GM23338 (cell line): ENCODE data around the gene RELL2. TPM values are rescaled to one million over a fixed set of nuclear protein-coding genes. Genes with fewer than 3 reads are reported as not detected.

Experiments used
- ATAC-seq: fragments of 200-7000 bp; cut with Tn5 transposase; 3 replicates; pipeline ENCODE4 v1.9.1; 2020
- DNase-seq: peaks from one replicate; pipeline ENCODE4 v3.0.0-alpha.2; 2015; ENCODE audit warnings: low spot score
- H2AFZ ChIP-seq: fragments of 200-600 bp; sonication (generic); 2 replicates; pipeline ENCODE4 v1.8.0; 2016; ENCODE audit warnings: antibody characterized with exemption, mild to moderate bottlenecking, moderate library complexity
- H3F3A ChIP-seq: fragments of 200-600 bp; sonication (generic); replicated peaks from 2 replicates; pipeline ENCODE4 v1.8.0; 2017; ENCODE audit warnings: antibody characterized with exemption, mixed run types, low read depth
- H3K27ac ChIP-seq: fragments of 200-600 bp; sonication (generic); 2 replicates; pipeline ENCODE4 v1.6.1; 2016; ENCODE audit warnings: low read depth
- H3K27me3 ChIP-seq: fragments of 200-600 bp; sonication (generic); 2 replicates; pipeline ENCODE4 v1.8.0; 2016; ENCODE audit warnings: mild to moderate bottlenecking, mixed run types, moderate library complexity; ENCODE audit not compliant: insufficient read depth
- H3K36me3 ChIP-seq: fragments of 200-600 bp; sonication (generic); 2 replicates; pipeline ENCODE4 v1.8.0; 2016; ENCODE audit warnings: mild to moderate bottlenecking; ENCODE audit not compliant: insufficient read depth
- H3K4me1 ChIP-seq: fragments of 200-600 bp; sonication (generic); 2 replicates; pipeline ENCODE4 v1.8.0; 2016; ENCODE audit warnings: mild to moderate bottlenecking, moderate library complexity; ENCODE audit not compliant: insufficient read depth
- H3K4me2 ChIP-seq: fragments of 200-600 bp; sonication (generic); 2 replicates; pipeline ENCODE4 v1.7.1; 2017; ENCODE audit warnings: mixed run types
- H3K4me3 ChIP-seq: fragments of 200-600 bp; sonication (generic); 2 replicates; pipeline ENCODE4 v1.6.1; 2016; ENCODE audit warnings: mixed run types
- H3K79me2 ChIP-seq: fragments of 200-600 bp; sonication (generic); replicated peaks from 2 replicates; pipeline ENCODE4 v1.8.0; 2017; ENCODE audit warnings: mild to moderate bottlenecking; ENCODE audit not compliant: insufficient read depth
- H3K9me2 ChIP-seq: fragments of 200-600 bp; sonication (generic); 2 replicates; pipeline ENCODE4 v1.8.0; 2017; ENCODE audit not compliant: insufficient read depth
- H4K20me1 ChIP-seq: fragments of 200-600 bp; sonication (generic); replicated peaks from 2 replicates; pipeline ENCODE4 v1.8.0; 2017; ENCODE audit warnings: mild to moderate bottlenecking; ENCODE audit not compliant: insufficient read depth
- H3K27ac Mint-ChIP-seq: 2 replicates; pipeline ENCODE4 v1.8.0; 2020; ENCODE audit warnings: inconsistent platforms, mild to moderate bottlenecking, moderate library complexity, mixed read lengths
- H3K27me3 Mint-ChIP-seq: 3 replicates; pipeline ENCODE4 v1.8.0; 2022; ENCODE audit warnings: low read depth, mild to moderate bottlenecking, moderate library complexity, mixed read lengths, inconsistent platforms; ENCODE audit not compliant: insufficient read depth, poor library complexity
- H3K36me3 Mint-ChIP-seq: 3 replicates; pipeline ENCODE4 v1.8.0; 2021; ENCODE audit warnings: low read depth, mild to moderate bottlenecking, inconsistent platforms, moderate library complexity, mixed read lengths
- H3K4me1 Mint-ChIP-seq: 3 replicates; pipeline ENCODE4 v1.8.0; 2020; ENCODE audit warnings: mild to moderate bottlenecking, inconsistent platforms, mixed read lengths
- H3K4me3 Mint-ChIP-seq: 3 replicates; pipeline ENCODE4 v1.8.0; 2021; ENCODE audit warnings: moderate library complexity, mild to moderate bottlenecking, inconsistent platforms, mixed read lengths
- H3K9me3 Mint-ChIP-seq: 3 replicates; pipeline ENCODE4 v1.8.0; 2020; ENCODE audit warnings: moderate library complexity, mild to moderate bottlenecking, inconsistent platforms, mixed read lengths
- EZH2 ChIP-seq: fragments of 200-600 bp; sonication (generic); IDR thresholded peaks from one replicate; pipeline ENCODE4 v1.8.0; 2017; ENCODE audit warnings: antibody characterized with exemption, mild to moderate bottlenecking, low read depth; ENCODE audit not compliant: unreplicated experiment
- JUNB ChIP-seq: IDR thresholded peaks from one replicate; pipeline ENCODE4 v1.6.1; 2016; ENCODE audit warnings: antibody characterized with exemption; ENCODE audit not compliant: unreplicated experiment
- NANOG ChIP-seq: IDR thresholded peaks from 2 replicates; pipeline ENCODE4 v1.6.1; 2016; ENCODE audit warnings: antibody characterized with exemption, borderline replicate concordance
- POLR2AphosphoS5 ChIP-seq: IDR thresholded peaks from 2 replicates; pipeline ENCODE4 v1.6.1; 2016; ENCODE audit warnings: antibody characterized with exemption, low read depth
- polyA plus RNA-seq: library from polyadenylated mRNA; unstranded; fragments of >200 nt; fragmentation: Nextera tagmentation; extraction: Ambion mirVana; gene quantifications from 2 replicates; pipeline ENCODE4 v1.2.1, GENCODE V29; 2016
- total RNA-seq: library from RNA; depleted of rRNA; stranded (reverse); fragments of >200 nt; shearing (Covaris generic); gene quantifications from 2 replicates; pipeline ENCODE4 v1.2.3, GENCODE V29; 2014
- TF ChIP-seq, protein P1 (sequence below): fragments of 250-450 bp; sonication (Bioruptor Pico); IDR thresholded peaks from 2 replicates; pipeline ENCODE4 v1.5.0; 2020; ENCODE audit warnings: mild to moderate bottlenecking, moderate library complexity
- TF ChIP-seq, protein P2 (sequence below), 2 experiments: fragments of 200-600 bp in 1 of 2; sonication (generic) in 1 of 2; conservative IDR thresholded peaks; 2 replicates each; pipeline versions ENCODE4 v1.5.1 to v1.6.1; 2016 to 2017; ENCODE audit warnings: antibody characterized with exemption in 2 of 2, low read depth in 2 of 2, mild to moderate bottlenecking in 2 of 2, moderate library complexity in 1 of 2

The RELL2 gene
- total and polyA plus RNA-seq, 2 experiments from 2014 or later: 20.4 to 30.6 TPM

DNA sequence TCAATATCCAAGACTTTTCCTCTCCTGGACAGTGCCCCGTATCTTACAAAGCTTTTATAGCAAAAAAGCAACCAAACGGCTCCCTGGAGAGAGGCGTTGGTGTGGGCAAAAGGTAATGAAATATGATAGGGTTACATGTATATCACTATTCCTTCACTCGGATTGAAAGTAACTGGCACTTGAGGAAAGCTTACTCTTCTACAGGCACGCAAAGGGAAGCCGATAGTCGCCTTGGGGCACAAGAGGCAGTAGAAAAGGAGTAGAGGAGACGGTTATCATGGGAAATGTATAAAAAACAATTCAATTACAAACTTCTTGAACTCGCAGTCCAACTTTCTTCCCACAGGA is 19.1 kb upstream of the RELL2 start (continued):
- TF ChIP-seq, protein P1, sequence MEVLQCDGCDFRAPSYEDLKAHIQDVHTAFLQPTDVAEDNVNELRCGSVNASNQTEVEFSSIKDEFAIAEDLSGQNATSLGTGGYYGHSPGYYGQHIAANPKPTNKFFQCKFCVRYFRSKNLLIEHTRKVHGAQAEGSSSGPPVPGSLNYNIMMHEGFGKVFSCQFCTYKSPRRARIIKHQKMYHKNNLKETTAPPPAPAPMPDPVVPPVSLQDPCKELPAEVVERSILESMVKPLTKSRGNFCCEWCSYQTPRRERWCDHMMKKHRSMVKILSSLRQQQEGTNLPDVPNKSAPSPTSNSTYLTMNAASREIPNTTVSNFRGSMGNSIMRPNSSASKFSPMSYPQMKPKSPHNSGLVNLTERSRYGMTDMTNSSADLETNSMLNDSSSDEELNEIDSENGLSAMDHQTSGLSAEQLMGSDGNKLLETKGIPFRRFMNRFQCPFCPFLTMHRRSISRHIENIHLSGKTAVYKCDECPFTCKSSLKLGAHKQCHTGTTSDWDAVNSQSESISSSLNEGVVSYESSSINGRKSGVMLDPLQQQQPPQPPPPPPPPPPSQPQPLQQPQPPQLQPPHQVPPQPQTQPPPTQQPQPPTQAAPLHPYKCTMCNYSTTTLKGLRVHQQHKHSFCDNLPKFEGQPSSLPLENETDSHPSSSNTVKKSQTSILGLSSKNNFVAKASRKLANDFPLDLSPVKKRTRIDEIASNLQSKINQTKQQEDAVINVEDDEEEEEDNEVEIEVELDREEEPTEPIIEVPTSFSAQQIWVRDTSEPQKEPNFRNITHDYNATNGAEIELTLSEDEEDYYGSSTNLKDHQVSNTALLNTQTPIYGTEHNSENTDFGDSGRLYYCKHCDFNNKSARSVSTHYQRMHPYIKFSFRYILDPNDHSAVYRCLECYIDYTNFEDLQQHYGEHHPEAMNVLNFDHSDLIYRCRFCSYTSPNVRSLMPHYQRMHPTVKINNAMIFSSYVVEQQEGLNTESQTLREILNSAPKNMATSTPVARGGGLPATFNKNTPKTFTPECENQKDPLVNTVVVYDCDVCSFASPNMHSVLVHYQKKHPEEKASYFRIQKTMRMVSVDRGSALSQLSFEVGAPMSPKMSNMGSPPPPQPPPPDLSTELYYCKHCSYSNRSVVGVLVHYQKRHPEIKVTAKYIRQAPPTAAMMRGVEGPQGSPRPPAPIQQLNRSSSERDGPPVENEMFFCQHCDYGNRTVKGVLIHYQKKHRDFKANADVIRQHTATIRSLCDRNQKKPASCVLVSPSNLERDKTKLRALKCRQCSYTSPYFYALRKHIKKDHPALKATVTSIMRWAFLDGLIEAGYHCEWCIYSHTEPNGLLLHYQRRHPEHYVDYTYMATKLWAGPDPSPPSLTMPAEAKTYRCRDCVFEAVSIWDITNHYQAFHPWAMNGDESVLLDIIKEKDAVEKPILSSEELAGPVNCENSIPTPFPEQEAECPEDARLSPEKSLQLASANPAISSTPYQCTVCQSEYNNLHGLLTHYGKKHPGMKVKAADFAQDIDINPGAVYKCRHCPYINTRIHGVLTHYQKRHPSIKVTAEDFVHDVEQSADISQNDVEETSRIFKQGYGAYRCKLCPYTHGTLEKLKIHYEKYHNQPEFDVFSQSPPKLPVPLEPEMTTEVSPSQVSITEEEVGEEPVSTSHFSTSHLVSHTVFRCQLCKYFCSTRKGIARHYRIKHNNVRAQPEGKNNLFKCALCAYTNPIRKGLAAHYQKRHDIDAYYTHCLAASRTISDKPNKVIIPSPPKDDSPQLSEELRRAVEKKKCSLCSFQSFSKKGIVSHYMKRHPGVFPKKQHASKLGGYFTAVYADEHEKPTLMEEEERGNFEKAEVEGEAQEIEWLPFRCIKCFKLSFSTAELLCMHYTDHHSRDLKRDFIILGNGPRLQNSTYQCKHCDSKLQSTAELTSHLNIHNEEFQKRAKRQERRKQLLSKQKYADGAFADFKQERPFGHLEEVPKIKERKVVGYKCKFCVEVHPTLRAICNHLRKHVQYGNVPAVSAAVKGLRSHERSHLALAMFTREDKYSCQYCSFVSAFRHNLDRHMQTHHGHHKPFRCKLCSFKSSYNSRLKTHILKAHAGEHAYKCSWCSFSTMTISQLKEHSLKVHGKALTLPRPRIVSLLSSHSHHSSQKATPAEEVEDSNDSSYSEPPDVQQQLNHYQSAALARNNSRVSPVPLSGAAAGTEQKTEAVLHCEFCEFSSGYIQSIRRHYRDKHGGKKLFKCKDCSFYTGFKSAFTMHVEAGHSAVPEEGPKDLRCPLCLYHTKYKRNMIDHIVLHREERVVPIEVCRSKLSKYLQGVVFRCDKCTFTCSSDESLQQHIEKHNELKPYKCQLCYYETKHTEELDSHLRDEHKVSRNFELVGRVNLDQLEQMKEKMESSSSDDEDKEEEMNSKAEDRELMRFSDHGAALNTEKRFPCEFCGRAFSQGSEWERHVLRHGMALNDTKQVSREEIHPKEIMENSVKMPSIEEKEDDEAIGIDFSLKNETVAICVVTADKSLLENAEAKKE: no peak

DNA sequence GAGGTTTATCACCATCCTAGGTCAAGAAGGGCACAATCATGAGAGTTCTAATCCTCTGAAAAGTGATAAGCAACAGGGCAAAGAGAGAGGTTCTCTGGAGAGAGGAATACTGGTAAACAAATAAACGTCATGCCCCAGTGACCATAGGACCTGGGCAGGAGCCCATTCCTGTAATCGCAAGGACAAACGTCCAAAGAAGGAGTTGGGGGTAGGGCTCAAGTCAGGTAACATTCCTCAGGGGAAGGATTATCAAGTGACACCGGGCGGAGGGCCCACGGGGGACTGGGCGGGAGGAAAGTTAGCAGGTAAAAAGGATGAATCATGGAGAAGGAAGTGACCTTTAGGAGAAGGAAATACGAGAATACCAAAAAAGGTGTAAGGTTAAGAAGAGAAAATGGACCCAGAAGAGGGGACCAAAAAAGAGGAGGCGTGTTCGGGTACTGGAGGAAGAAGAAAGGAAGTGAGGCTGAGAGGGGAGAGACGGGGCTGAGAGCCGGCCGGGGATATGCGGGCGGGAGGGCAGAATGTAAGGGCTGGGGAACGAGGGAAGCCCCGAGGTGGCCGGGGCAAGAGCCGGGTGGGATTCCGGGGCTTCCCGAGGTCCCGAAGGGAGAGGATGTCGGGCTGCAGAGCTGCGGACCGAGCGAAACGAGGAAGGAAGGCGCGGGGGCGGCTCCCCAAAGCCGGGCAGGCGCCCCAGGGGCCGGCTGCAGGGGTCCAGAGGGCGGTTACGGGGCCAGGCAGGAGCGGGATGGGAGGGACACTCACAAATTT is 18.6 kb upstream of the RELL2 start:
- peak overlapping the region; percentile 91 for H3K27ac ChIP-seq
- ATAC-seq (peak; percentile 57), DNase-seq (peak; percentile 85)
- peaks cover 49% of the 10 kb centered on the region for H3K79me2 ChIP-seq
- peaks cover 45% of the 10 kb centered on the region for H3K4me1 ChIP-seq
- Mint-ChIP-seq H3K36me3 (peaks cover 24% of the 10 kb centered on the region), H3K27me3 (peaks cover 8% of the 10 kb centered on the region), H3K4me3 (peak overlapping the region; percentile 98), H3K4me1 (peaks cover 42% of the 10 kb centered on the region), H3K9me3 (no peaks in the 10 kb centered on the region), H3K27ac (peak overlapping the region; percentile 96)
- peak overlapping the region; percentile 80 for H3K4me2 ChIP-seq
- H3K27me3 ChIP-seq: no peaks in the 10 kb centered on the region
- peaks cover 14% of the 10 kb centered on the region; the same call in 1 of the 2 replicates for H3K36me3 ChIP-seq
- peak overlapping the region; percentile 72 for H3K4me3 ChIP-seq
- TF ChIP-seq NANOG: no peak
- no peak for TF ChIP-seq POLR2AphosphoS5
- no peak for TF ChIP-seq EZH2
- TF ChIP-seq, protein P2, sequence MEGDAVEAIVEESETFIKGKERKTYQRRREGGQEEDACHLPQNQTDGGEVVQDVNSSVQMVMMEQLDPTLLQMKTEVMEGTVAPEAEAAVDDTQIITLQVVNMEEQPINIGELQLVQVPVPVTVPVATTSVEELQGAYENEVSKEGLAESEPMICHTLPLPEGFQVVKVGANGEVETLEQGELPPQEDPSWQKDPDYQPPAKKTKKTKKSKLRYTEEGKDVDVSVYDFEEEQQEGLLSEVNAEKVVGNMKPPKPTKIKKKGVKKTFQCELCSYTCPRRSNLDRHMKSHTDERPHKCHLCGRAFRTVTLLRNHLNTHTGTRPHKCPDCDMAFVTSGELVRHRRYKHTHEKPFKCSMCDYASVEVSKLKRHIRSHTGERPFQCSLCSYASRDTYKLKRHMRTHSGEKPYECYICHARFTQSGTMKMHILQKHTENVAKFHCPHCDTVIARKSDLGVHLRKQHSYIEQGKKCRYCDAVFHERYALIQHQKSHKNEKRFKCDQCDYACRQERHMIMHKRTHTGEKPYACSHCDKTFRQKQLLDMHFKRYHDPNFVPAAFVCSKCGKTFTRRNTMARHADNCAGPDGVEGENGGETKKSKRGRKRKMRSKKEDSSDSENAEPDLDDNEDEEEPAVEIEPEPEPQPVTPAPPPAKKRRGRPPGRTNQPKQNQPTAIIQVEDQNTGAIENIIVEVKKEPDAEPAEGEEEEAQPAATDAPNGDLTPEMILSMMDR (conservative IDR thresholded peaks at IDR 0.05; ENCODE audit: low read depth in 2 of 2): no peak
- TF ChIP-seq, protein P1: no peak
- no peak for TF ChIP-seq JUNB
- peak overlapping the region; percentile 23; the same call in 1 of the 2 replicates for H2AFZ ChIP-seq
- H3F3A ChIP-seq: peaks cover 11% of the 10 kb centered on the region; the same call in 1 of the 2 replicates
- H3K9me2 ChIP-seq: no peaks in the 10 kb centered on the region
- H4K20me1 ChIP-seq: peaks cover 12% of the 10 kb centered on the region
